HG02642 (cell line): ENCODE results near the gene ABCC6.

Experiments
- ATAC-seq: cut with Tn5 transposase; IDR thresholded peaks from one replicate; pipeline ENCODE4 v1.9.1; 2021; ENCODE audit warnings: mild to moderate bottlenecking; ENCODE audit not compliant: unreplicated experiment, poor library complexity

The ABCC6 gene

GRCh38 chr16:16146380-16147315 is 76.6 kb downstream of the ABCC6 start:
- no peak for ATAC-seq

- no peak for ATAC-seq
Measured at GRCh38 chr16:16145286-16145685, 78.0 kb downstream of the ABCC6 start.

- no peak for ATAC-seq
Measured at GRCh38 chr16:16144416-16144815, 78.9 kb downstream of the ABCC6 start.

- no peak for ATAC-seq
Measured at GRCh38 chr16:16143931-16144330, 79.4 kb downstream of the ABCC6 start.

GRCh38 chr16:16143038-16143763 is 80.1 kb downstream of the ABCC6 start:
- no peak for ATAC-seq

GRCh38 chr16:16141784-16142396 is 81.4 kb downstream of the ABCC6 start:
- no peak for ATAC-seq

GRCh38 chr16:16141141-16141540 is 82.2 kb downstream of the ABCC6 start:
- ATAC-seq = no peak

GRCh38 chr16:16140537-16140936 is 82.8 kb downstream of the ABCC6 start:
- ATAC-seq = no peak

- no peak for ATAC-seq
Measured at GRCh38 chr16:16139806-16140205, 83.5 kb downstream of the ABCC6 start.

GRCh38 chr16:16139061-16139460 is 84.2 kb downstream of the ABCC6 start:
- ATAC-seq = no peak

GRCh38 chr16:16138034-16138635 is 85.2 kb downstream of the ABCC6 start:
- no peak for ATAC-seq

- ATAC-seq = no peak
Measured at GRCh38 chr16:16137110-16137509, 86.2 kb downstream of the ABCC6 start.

GRCh38 chr16:16136588-16136987 is 86.7 kb downstream of the ABCC6 start:
- ATAC-seq = no peak

GRCh38 chr16:16133943-16134604 is 89.2 kb downstream of the ABCC6 start:
- ATAC-seq = no peak

- ATAC-seq = no peak
Measured at GRCh38 chr16:16131659-16132058, 91.6 kb downstream of the ABCC6 start.

GRCh38 chr16:16131204-16131603 is 92.1 kb downstream of the ABCC6 start:
- ATAC-seq = no peak

- peak; percentile 43 for ATAC-seq
Measured at GRCh38 chr16:16127469-16128116, 95.7 kb downstream of the ABCC6 start.

- no peak for ATAC-seq
Measured at GRCh38 chr16:16126896-16127295, 96.4 kb downstream of the ABCC6 start.

GRCh38 chr16:16124974-16125373 is 98.3 kb downstream of the ABCC6 start:
- ATAC-seq = no peak

GRCh38 chr16:16124438-16124837 is 98.9 kb downstream of the ABCC6 start:
- ATAC-seq = no peak
